ENCODE results near the gene DHX8. TPM values are rescaled to one million over a fixed set of nuclear protein-coding genes. Genes with fewer than 3 reads are reported as not detected.
"Not testable (repeated sequence)": the region's sequence is repeated elsewhere in the genome, so short reads cannot be mapped to it uniquely, and the experiment has no call there.

DHX8 gene
- polyA plus RNA-seq, 1 donor (not counting 4 experiments of a cell fraction or from before 2014, with no cell fraction given): 30.1 TPM

DNA sequence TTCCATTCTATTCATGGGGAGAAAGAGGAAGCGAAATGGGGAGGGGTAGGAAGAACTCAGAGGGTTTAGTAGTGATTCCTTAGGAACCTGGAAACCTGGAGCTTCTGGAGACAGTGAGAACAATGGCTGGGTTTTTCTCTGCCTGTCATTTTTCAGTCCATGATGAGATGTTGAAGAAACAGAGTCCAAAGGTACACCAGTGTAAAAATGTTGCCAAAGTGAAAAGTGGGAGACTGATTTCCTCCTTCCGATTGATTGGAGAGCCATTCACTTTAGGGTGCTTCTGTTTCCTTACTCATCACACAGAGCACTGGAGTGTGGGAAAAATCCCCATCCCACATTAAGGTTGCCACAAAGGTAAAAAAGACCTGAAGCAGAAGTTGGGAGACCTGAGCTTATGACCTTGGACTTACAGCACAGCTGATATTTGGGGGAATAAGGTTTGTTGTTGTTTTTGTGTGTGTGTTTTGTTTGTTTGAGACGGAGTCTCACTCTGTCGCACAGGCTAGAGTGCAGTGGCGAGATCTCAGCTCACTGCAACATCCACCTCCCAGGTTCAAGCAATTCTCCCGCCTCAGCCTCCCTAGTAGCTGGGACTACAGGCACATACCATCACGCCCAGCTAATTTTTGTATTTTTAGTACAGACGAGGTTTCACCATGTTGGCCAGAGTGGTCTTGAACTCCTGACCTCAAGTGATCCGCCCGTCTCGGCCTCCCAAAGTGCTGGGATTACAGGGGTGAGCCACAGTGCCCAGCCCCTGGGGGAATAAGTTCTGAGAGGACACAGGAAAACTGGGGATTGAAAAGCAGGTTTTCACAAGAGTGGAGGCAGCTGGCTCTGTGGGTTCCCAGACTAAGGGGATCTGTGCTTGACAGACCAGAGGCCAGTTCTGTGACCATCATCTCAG lies 1.4 kb upstream of the DHX8 start:
- no peak for TF ChIP-seq EZH2 (IDR thresholded peaks at IDR 0.05; ENCODE audit: low read length)
- TF ChIP-seq, protein P1, sequence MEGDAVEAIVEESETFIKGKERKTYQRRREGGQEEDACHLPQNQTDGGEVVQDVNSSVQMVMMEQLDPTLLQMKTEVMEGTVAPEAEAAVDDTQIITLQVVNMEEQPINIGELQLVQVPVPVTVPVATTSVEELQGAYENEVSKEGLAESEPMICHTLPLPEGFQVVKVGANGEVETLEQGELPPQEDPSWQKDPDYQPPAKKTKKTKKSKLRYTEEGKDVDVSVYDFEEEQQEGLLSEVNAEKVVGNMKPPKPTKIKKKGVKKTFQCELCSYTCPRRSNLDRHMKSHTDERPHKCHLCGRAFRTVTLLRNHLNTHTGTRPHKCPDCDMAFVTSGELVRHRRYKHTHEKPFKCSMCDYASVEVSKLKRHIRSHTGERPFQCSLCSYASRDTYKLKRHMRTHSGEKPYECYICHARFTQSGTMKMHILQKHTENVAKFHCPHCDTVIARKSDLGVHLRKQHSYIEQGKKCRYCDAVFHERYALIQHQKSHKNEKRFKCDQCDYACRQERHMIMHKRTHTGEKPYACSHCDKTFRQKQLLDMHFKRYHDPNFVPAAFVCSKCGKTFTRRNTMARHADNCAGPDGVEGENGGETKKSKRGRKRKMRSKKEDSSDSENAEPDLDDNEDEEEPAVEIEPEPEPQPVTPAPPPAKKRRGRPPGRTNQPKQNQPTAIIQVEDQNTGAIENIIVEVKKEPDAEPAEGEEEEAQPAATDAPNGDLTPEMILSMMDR (optimal IDR thresholded peaks at IDR 0.05 in 1 of 3, IDR thresholded peaks at IDR 0.05 in 1 of 3, conservative IDR thresholded peaks at IDR 0.05 in 1 of 3; ENCODE audit: extremely low read depth in 1 of 3, insufficient read depth in 2 of 3, low read length in 3 of 3): no peak
- dilution Hi-C loops (cut with MboI; ENCODE audit: extremely low pct_ligation_motif_present, low sequenced_read_pairs): no loop called here
- Histone ChIP-seq H4K20me1 (ENCODE audit: control insufficient read depth, extremely low read depth, insufficient read depth, low read length) (no peaks in the 10 kb centered on the region), H3K4me1 (ENCODE audit: control insufficient read depth, extremely low read depth, insufficient read depth, low read length) (peaks cover 22% of the 10 kb centered on the region), H3K4me3 (ENCODE audit: control insufficient read depth in 2 of 3, extremely low read depth in 1 of 3, insufficient read depth in 2 of 3, low read depth in 1 of 3, low read length in 3 of 3) (no peak overlapping the region), H2AFZ (ENCODE audit: control insufficient read depth, low read length) (peak overlapping the region; percentile 3), H3K27ac (ENCODE audit: control insufficient read depth, insufficient read depth, low read length) (no peak overlapping the region), H3K79me2 (ENCODE audit: control insufficient read depth, insufficient read depth, low read length) (peaks cover 35% of the 10 kb centered on the region), H3K27me3 (ENCODE audit: control insufficient read depth, extremely low read depth, insufficient read depth, low read length) (no peaks in the 10 kb centered on the region), H3K9ac (ENCODE audit: control insufficient read depth, extremely low read depth, insufficient read depth, low read length) (no peak overlapping the region), H3K36me3 (ENCODE audit: control insufficient read depth in 2 of 2, extremely low read depth in 1 of 2, insufficient read depth in 2 of 2, low read length in 2 of 2) (no peaks in the 10 kb centered on the region), H3K9me3 (ENCODE audit: control insufficient read depth, low read depth, low read length) (no peaks in the 10 kb centered on the region), H3K4me2 (ENCODE audit: control insufficient read depth, extremely low read depth, insufficient read depth, low read depth, low read length) (no peak overlapping the region), H3K9me1 (ENCODE audit: control insufficient read depth, extremely low read depth, insufficient read depth, low read length) (no peaks in the 10 kb centered on the region)
- DNase-seq (ENCODE audit: low read depth, low spot score): no peak
- FAIRE-seq: peak; percentile 26

DNA sequence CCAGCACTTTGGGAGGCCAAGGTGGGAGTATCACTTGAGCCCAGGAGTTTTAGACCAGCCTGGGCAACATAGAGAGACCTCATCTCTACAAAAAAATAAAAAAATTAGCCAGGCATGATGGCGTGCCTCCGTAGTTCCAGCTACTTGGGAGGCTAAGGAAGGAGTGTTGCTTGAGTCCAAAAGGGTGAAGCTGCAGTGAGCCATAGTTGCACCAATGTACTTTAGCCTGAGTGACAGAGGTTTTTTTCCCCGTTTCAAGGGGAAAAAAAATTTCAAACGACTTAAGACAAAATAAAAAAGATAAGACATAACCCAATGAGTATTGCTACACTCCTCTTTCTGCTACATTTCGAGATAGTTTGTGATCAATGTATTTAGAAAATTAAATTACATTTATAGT lies 6.8 kb downstream of the DHX8 start:
- Histone ChIP-seq H3K4me3 (ENCODE audit: control insufficient read depth in 2 of 3, extremely low read depth in 1 of 3, insufficient read depth in 2 of 3, low read depth in 1 of 3, low read length in 3 of 3) (no peak overlapping the region), H2AFZ (ENCODE audit: control insufficient read depth, low read length) (no peak overlapping the region), H3K9me3 (ENCODE audit: control insufficient read depth, low read depth, low read length) (no peaks in the 10 kb centered on the region), H3K9me1 (ENCODE audit: control insufficient read depth, extremely low read depth, insufficient read depth, low read length) (no peaks in the 10 kb centered on the region), H3K27me3 (ENCODE audit: control insufficient read depth, extremely low read depth, insufficient read depth, low read length) (no peaks in the 10 kb centered on the region), H3K79me2 (ENCODE audit: control insufficient read depth, insufficient read depth, low read length) (peaks cover 34% of the 10 kb centered on the region), H3K4me1 (ENCODE audit: control insufficient read depth, extremely low read depth, insufficient read depth, low read length) (no peaks in the 10 kb centered on the region), H3K4me2 (ENCODE audit: control insufficient read depth, extremely low read depth, insufficient read depth, low read depth, low read length) (no peak overlapping the region), H3K9ac (ENCODE audit: control insufficient read depth, extremely low read depth, insufficient read depth, low read length) (no peak overlapping the region), H3K36me3 (ENCODE audit: control insufficient read depth in 2 of 2, extremely low read depth in 1 of 2, insufficient read depth in 2 of 2, low read length in 2 of 2) (peaks cover 31 to 33% of the 10 kb centered on the region in 2 experiments), H4K20me1 (ENCODE audit: control insufficient read depth, extremely low read depth, insufficient read depth, low read length) (no peaks in the 10 kb centered on the region), H3K27ac (ENCODE audit: control insufficient read depth, insufficient read depth, low read length) (no peak overlapping the region)
- dilution Hi-C loops (cut with MboI; ENCODE audit: extremely low pct_ligation_motif_present, low sequenced_read_pairs): no loop called here
- DNase-seq (ENCODE audit: low read depth, low spot score) (no peak), FAIRE-seq (no peak)
- TF ChIP-seq, protein P1 (optimal IDR thresholded peaks at IDR 0.05 in 1 of 3, IDR thresholded peaks at IDR 0.05 in 1 of 3, conservative IDR thresholded peaks at IDR 0.05 in 1 of 3; ENCODE audit: extremely low read depth in 1 of 3, insufficient read depth in 2 of 3, low read length in 3 of 3): no peak

DNA sequence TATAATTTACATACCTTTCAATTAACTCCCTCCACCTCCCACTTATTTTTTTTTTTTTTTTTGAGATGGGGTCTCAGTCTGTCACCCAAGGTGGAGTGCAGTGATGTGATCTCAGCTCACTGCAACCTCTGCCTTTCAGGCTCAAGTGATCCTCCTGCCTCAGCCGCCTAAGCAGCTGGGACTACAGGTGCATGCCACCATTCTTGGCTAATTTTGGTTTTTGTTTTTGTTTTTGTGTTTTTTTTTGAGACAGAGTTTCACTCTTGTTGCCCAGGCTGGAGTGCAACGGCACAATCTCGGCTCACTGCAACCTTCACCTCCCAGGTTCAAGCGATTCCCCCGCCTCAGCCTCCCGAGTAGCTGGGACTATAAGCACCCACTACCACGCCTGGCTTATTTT lies 25.7 kb downstream of the DHX8 start:
- H3K9me3 ChIP-seq (ENCODE audit: control insufficient read depth, low read depth, low read length); H3K4me3 ChIP-seq (ENCODE audit: control insufficient read depth in 2 of 3, extremely low read depth in 1 of 3, insufficient read depth in 2 of 3, low read depth in 1 of 3, low read length in 3 of 3); dilution Hi-C loops (cut with MboI; ENCODE audit: extremely low pct_ligation_motif_present, low sequenced_read_pairs); FAIRE-seq; H3K4me2 ChIP-seq (ENCODE audit: control insufficient read depth, extremely low read depth, insufficient read depth, low read depth, low read length); H3K27ac ChIP-seq (ENCODE audit: control insufficient read depth, insufficient read depth, low read length); H3K27me3 ChIP-seq (ENCODE audit: control insufficient read depth, extremely low read depth, insufficient read depth, low read length); H3K79me2 ChIP-seq (ENCODE audit: control insufficient read depth, insufficient read depth, low read length); DNase-seq (ENCODE audit: low read depth, low spot score); H3K4me1 ChIP-seq (ENCODE audit: control insufficient read depth, extremely low read depth, insufficient read depth, low read length); H3K9ac ChIP-seq (ENCODE audit: control insufficient read depth, extremely low read depth, insufficient read depth, low read length); H2AFZ ChIP-seq (ENCODE audit: control insufficient read depth, low read length); H4K20me1 ChIP-seq (ENCODE audit: control insufficient read depth, extremely low read depth, insufficient read depth, low read length); H3K9me1 ChIP-seq (ENCODE audit: control insufficient read depth, extremely low read depth, insufficient read depth, low read length): not testable (repeated sequence)
- H3K36me3 ChIP-seq (ENCODE audit: control insufficient read depth in 2 of 2, extremely low read depth in 1 of 2, insufficient read depth in 2 of 2, low read length in 2 of 2): peaks cover 17 to 23% of the 10 kb centered on the region in 2 experiments
